RWPE2 (cell line): ENCODE measurements around the gene SLC12A1.

ENCODE experiments used
- ATAC-seq: fragments of 200-7000 bp; cut with Tn5 transposase; 3 replicates; pipeline ENCODE4 v1.9.1; 2021; ENCODE audit warnings: low read depth
- DNase-seq: peaks from one replicate; pipeline ENCODE4 v3.0.0-alpha.2; 2020; ENCODE audit warnings: low spot score
- H3K27ac ChIP-seq: fragments of 450-650 bp; 2 replicates; pipeline ENCODE4 v1.5.1; 2017; ENCODE audit warnings: mild to moderate bottlenecking; ENCODE audit not compliant: poor library complexity, severe bottlenecking
- H3K27me3 ChIP-seq: fragments of 250-450 bp; sonication (Bioruptor Pico); 2 replicates; pipeline ENCODE4 v1.5.1; 2021; ENCODE audit warnings: mild to moderate bottlenecking, moderate library complexity; ENCODE audit not compliant: insufficient read depth, poor library complexity, severe bottlenecking
- H3K36me3 ChIP-seq: fragments of 250-450 bp; sonication (Bioruptor Pico); 2 replicates; pipeline ENCODE4 v1.5.1; 2020; ENCODE audit warnings: low read depth, mild to moderate bottlenecking, moderate library complexity
- H3K4me1 ChIP-seq: fragments of 250-450 bp; sonication (Bioruptor Pico); 2 replicates; pipeline ENCODE4 v1.5.1; 2021; ENCODE audit warnings: mild to moderate bottlenecking, moderate library complexity; ENCODE audit not compliant: insufficient read depth, poor library complexity, severe bottlenecking
- H3K4me3 ChIP-seq: fragments of 250-450 bp; sonication (Bioruptor Pico); 2 replicates; pipeline ENCODE4 v1.5.1; 2021; ENCODE audit warnings: mild to moderate bottlenecking, moderate library complexity; ENCODE audit not compliant: severe bottlenecking
- H3K9me3 ChIP-seq: fragments of 250-450 bp; sonication (Bioruptor Pico); 2 replicates; pipeline ENCODE4 v1.5.1; 2021; ENCODE audit warnings: mild to moderate bottlenecking, moderate library complexity; ENCODE audit not compliant: severe bottlenecking
- CTCF ChIP-seq: fragments of 450-650 bp; IDR thresholded peaks from one replicate; pipeline ENCODE4 v1.5.1; 2017; ENCODE audit warnings: mild to moderate bottlenecking, moderate library complexity; ENCODE audit not compliant: poor library complexity, severe bottlenecking

Gene SLC12A1

GRCh38 chr15:48185529-48185928 is 20.6 kb upstream of the SLC12A1 start:
- H3K27ac ChIP-seq, result no peak overlapping the region
- ATAC-seq (no peak), DNase-seq (no peak)
- H3K36me3 ChIP-seq, result no peaks in the 10 kb centered on the region
- no peaks in the 10 kb centered on the region for H3K4me1 ChIP-seq
- no peaks in the 10 kb centered on the region for H3K9me3 ChIP-seq
- H3K4me3 ChIP-seq, result no peak overlapping the region
- peaks cover 8% of the 10 kb centered on the region for H3K27me3 ChIP-seq
- TF ChIP-seq CTCF, result no peak

- DNase-seq (no peak), ATAC-seq (no peak)
- Histone ChIP-seq H3K4me1 (no peaks in the 10 kb centered on the region), H3K27me3 (peaks cover 11% of the 10 kb centered on the region), H3K9me3 (no peaks in the 10 kb centered on the region), H3K27ac (no peak overlapping the region), H3K36me3 (no peaks in the 10 kb centered on the region), H3K4me3 (no peak overlapping the region)
- TF ChIP-seq CTCF, result no peak
Measured at GRCh38 chr15:48186271-48186670, 19.8 kb upstream of the SLC12A1 start.

- Histone ChIP-seq H3K27me3 (peaks cover 26% of the 10 kb centered on the region), H3K4me3 (no peak overlapping the region), H3K36me3 (no peaks in the 10 kb centered on the region), H3K9me3 (no peaks in the 10 kb centered on the region), H3K27ac (no peak overlapping the region), H3K4me1 (no peaks in the 10 kb centered on the region)
- DNase-seq (peak; percentile 77), ATAC-seq (peak; percentile 82)
- TF ChIP-seq CTCF, result no peak
Measured at GRCh38 chr15:48190932-48191573, 15.0 kb upstream of the SLC12A1 start.

- DNase-seq (no peak), ATAC-seq (no peak)
- Histone ChIP-seq H3K4me1 (no peaks in the 10 kb centered on the region), H3K27me3 (peaks cover 29% of the 10 kb centered on the region), H3K36me3 (no peaks in the 10 kb centered on the region), H3K4me3 (no peak within 1 kb of the TSS), H3K27ac (no peak within 1 kb of the TSS), H3K9me3 (no peaks in the 10 kb centered on the region)
- no peak for TF ChIP-seq CTCF
Measured at GRCh38 chr15:48191574-48192225, 14.4 kb upstream of the SLC12A1 start, which contains the start of gene CTXN2. TSS of gene CTXN2 (plus strand) at chr15:48191665. CDS start at chr15:48201301, 9,636 bp downstream.

GRCh38 chr15:48202068-48202467 is 4.0 kb upstream of the SLC12A1 start:
- H3K27ac ChIP-seq, result no peak overlapping the region
- no peaks in the 10 kb centered on the region for H3K36me3 ChIP-seq
- no peaks in the 10 kb centered on the region for H3K27me3 ChIP-seq
- ATAC-seq (no peak), DNase-seq (no peak)
- TF ChIP-seq CTCF, result no peak
- no peaks in the 10 kb centered on the region for H3K4me1 ChIP-seq
- H3K4me3 ChIP-seq, result no peak overlapping the region
- H3K9me3 ChIP-seq, result no peaks in the 10 kb centered on the region
